Fibroblast of mammary gland (primary cell): ENCODE measurements around the gene FAM13A.
"Not testable (repeated sequence)": the region's sequence is repeated elsewhere in the genome, so short reads cannot be mapped to it uniquely, and the experiment has no call there.

Experiments used
- DNase-seq: peaks from one replicate; pipeline ENCODE4 v3.0.0-alpha.2; 2010; ENCODE audit warnings: low read depth
- H3K4me3 ChIP-seq: 2 replicates; pipeline ENCODE4 v1.5.1; 2011; ENCODE audit warnings: low read depth, mild to moderate bottlenecking, low read length, moderate library complexity; ENCODE audit not compliant: control insufficient read depth
- TF ChIP-seq, protein P1 (sequence below): conservative IDR thresholded peaks from 2 replicates; pipeline ENCODE4 v1.5.1; 2011; ENCODE audit warnings: low read depth, low read length, inconsistent platforms; ENCODE audit not compliant: control insufficient read depth, insufficient read depth

FAM13A gene

DNA sequence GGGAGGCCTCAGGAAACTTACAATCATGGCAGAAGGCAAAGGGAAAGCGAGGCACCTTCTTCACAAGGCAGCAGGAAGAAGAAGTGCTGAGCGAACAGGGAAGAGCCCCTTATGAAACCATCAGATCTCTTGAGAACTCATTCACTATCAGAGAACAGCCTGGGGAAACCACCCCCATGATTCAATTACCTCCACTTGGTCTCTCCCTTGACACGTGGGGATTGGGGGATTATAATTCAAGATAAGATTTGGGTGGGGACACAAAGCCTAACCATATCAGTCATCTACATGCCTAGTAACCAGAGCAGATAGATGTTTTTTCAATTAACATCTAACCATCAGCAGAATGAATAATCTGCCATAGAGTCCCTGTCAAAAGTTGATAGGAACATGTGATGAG, 30.4 kb downstream of the FAM13A start:
- TF ChIP-seq, protein P1, sequence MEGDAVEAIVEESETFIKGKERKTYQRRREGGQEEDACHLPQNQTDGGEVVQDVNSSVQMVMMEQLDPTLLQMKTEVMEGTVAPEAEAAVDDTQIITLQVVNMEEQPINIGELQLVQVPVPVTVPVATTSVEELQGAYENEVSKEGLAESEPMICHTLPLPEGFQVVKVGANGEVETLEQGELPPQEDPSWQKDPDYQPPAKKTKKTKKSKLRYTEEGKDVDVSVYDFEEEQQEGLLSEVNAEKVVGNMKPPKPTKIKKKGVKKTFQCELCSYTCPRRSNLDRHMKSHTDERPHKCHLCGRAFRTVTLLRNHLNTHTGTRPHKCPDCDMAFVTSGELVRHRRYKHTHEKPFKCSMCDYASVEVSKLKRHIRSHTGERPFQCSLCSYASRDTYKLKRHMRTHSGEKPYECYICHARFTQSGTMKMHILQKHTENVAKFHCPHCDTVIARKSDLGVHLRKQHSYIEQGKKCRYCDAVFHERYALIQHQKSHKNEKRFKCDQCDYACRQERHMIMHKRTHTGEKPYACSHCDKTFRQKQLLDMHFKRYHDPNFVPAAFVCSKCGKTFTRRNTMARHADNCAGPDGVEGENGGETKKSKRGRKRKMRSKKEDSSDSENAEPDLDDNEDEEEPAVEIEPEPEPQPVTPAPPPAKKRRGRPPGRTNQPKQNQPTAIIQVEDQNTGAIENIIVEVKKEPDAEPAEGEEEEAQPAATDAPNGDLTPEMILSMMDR = no peak
- DNase-seq = no peak
- H3K4me3 ChIP-seq = no peak overlapping the region

DNA sequence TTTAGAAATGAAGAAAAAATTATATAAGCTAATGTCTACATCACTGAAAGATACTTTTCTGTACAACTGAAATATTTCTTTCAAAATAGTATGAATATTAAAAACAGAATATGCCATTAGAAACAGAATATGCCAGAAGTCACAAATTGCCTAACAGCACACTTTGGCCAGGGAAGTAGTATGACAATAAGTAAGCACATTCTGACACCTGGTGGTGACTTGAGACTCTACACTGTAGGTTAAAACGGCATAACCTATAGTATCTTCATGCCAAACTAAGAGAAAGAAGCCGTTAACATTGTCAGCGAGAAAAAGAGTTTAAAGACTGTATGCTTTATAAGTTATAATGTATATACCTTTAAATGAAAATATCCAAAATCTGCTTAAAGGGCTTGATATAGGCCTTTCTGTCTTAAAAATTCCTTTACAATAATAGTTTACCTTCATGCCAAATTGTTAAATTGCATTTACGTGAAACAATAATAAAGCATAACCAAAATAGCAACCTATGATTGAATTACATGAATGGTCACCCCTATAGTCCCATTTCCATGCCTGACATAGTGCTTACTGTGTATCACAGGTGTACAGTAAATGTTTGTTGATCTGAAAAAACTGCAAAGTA, 32.8 kb downstream of the FAM13A start:
- peak; percentile 87 for DNase-seq
- no peak overlapping the region for H3K4me3 ChIP-seq

DNA sequence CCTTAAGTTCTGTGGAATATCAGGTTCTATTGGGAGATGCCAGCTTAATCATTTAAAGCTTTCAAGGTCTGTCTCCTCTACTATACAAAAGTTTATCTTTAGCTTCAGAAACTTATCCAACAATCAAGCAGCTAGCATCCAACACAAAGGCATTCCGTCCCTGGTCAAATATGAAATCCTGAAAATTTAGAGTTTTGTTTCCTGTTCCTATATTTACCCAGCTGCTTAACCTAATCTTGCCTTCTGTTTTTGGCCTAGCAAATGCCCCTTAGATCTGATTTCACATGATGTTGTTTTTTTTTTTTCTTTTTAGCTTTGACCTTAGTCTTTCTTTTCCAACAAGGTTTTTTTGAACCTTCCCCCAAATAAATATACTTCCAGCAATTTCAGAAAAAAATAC, 33.8 kb downstream of the FAM13A start:
- DNase-seq = no peak
- H3K4me3 ChIP-seq = no peak overlapping the region
- TF ChIP-seq, protein P1 = no peak

More for the DNA sequence above, 32.8 kb downstream of the FAM13A start:
- TF ChIP-seq, protein P1 = peak; percentile 82

DNA sequence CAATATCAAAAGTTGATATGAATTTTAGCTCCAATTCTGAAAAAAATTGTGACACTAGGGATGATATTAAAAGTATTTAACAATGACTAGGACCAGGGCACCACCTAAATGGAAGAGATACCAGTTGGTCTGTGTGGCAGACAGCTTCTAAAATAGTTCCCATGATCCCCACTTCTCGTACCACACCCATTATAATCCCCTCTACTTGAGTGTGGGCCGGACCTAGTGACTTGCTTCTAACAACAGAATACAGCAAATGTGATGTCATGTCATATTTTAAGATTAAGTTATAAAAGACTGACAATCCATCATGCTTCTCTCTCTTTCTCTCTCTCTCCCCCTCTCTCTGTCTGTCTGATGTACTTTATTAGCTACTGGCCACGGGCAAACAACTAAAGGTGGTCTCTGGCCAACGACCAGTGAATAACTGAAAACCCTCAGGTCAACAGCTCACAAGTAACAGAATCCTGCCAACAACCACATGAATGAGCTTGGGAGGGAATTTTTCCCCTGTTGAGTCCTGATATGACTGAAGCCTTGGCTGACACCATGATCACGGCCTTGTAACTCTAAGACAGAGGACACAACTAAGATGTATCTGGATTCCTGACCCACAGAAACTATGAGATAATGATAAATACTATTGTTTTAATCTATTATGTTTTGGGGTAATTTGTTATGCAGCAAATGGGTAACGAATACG, 34.4 kb downstream of the FAM13A start:
- TF ChIP-seq, protein P1 = no peak
- DNase-seq = no peak
- no peak overlapping the region for H3K4me3 ChIP-seq

DNA sequence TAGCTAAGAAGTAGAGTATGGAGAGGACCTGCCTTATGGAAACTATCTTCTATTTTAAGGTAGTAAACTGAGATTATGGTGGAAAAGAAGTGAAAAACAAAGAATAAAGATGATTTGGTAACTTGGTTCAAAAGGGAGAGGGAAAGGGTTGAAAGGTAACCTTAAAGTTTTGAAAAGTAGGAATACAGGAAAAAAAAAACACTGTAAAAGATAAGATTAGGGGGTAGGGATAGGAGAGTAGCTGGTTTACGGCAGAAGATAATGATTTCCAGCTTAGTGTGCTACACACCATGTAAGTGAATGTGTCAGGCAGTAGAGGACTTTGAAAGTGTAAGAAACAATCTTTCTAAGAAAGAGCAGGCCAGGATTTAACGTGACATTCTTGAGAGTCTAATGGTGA, 35.3 kb downstream of the FAM13A start:
- no peak for DNase-seq
- H3K4me3 ChIP-seq = no peak overlapping the region
- TF ChIP-seq, protein P1 = no peak

DNA sequence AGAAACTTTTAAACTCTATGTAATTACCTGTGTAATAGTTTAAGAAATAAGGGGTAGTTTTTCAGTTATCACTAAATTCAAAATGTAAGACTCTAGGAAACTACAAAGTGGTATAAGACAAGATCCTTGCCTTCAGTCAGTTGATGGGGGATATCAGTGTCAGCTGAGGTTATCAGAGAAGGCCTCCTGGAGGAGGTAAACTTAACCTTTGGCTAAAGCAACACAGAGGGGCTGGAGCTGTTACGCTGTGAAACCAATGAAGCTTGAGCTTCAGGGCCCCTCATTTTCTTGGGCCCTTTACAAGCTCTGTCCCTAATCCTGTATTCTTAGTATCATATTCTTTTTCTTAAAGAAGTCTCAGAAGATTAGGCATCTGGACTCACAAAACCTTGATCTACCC, 35.9 kb downstream of the FAM13A start:
- TF ChIP-seq, protein P1 = no peak
- H3K4me3 ChIP-seq = no peak overlapping the region
- DNase-seq = no peak

DNA sequence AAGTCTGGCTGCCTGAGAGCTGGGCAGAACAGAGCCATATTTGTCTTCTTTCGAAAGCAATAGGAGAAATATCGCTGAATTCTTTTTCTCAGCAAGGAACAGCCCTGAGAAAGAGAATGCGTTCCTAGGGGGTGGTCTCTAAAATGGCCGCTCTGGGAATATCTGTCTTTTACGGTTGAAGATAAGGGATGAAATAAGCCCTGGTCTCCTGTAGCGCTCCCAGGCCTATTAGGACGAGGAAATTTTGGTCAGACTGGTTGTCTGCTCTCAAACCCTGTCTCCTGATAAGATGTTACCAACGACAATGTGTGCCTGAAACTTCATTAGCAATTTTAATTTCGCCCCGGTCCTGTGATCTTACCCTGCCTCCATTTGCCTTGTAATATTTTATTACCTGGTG, 42.1 kb downstream of the FAM13A start:
- H3K4me3 ChIP-seq, DNase-seq: not testable (repeated sequence)
